GM12801 (cell line): ENCODE measurements around the gene MYH9.

Experiments
- CTCF ChIP-seq: IDR thresholded peaks from one replicate; pipeline ENCODE4 v1.5.1; 2011; ENCODE audit warnings: control low read depth; ENCODE audit not compliant: insufficient read length; ENCODE audit errors: extremely low read depth

MYH9 gene

GRCh38 chr22:36296690-36297089 lies 91.1 kb downstream of the MYH9 start:
- TF ChIP-seq CTCF = no peak

GRCh38 chr22:36295247-36295646 lies 92.5 kb downstream of the MYH9 start:
- TF ChIP-seq CTCF = no peak

- no peak for TF ChIP-seq CTCF
Observed at GRCh38 chr22:36294801-36295200, 93.0 kb downstream of the MYH9 start.

- TF ChIP-seq CTCF = no peak
Observed at GRCh38 chr22:36294293-36294620, 93.5 kb downstream of the MYH9 start.

GRCh38 chr22:36293606-36294292 lies 94.0 kb downstream of the MYH9 start:
- no peak for TF ChIP-seq CTCF

GRCh38 chr22:36292823-36293530 lies 94.8 kb downstream of the MYH9 start:
- TF ChIP-seq CTCF = no peak

GRCh38 chr22:36291831-36292740 lies 95.7 kb downstream of the MYH9 start:
- TF ChIP-seq CTCF = no peak
